Right lobe of liver (tissue), 6 donors: ENCODE data around the gene CDKN2D. TPM values are rescaled to one million over a fixed set of nuclear protein-coding genes. Genes with fewer than 3 reads are reported as not detected.

Experiments used
- ATAC-seq, 4 donors: fragments of 200-7000 bp; cut with Tn5 transposase; one replicate each; pipeline ENCODE4 v1.9.1; 2020; ENCODE audit warnings: mild to moderate bottlenecking in 4 of 4, moderate library complexity in 4 of 4
- DNase-seq, 3 donors: peaks; one replicate each; pipeline ENCODE4 v3.0.0-alpha.2; 2020
- H3K27ac ChIP-seq, 3 donors: fragments of 200-600 bp; one replicate each; pipeline ENCODE4 v1.8.0; 2022
- H3K27me3 ChIP-seq, 2 donors: fragments of 200-600 bp; one replicate each; pipeline ENCODE4 v1.8.0; 2022
- H3K36me3 ChIP-seq, 4 donors: fragments of 200-600 bp; sonication (generic) in 1 of 4; one replicate each; pipeline versions ENCODE4 v1.5.1 to v1.8.0; 2017 to 2022; ENCODE audit warnings: control low read depth in 1 of 4
- H3K4me1 ChIP-seq, 4 donors: fragments of 200-600 bp; sonication (generic) in 1 of 4; one replicate each; pipeline versions ENCODE4 v1.5.1 to v1.8.0; 2017 to 2022; ENCODE audit warnings: control low read depth in 1 of 4
- H3K4me3 ChIP-seq, 3 donors: fragments of 200-600 bp; one replicate each; pipeline ENCODE4 v1.8.0; 2022
- H3K9me3 ChIP-seq, 4 donors: fragments of 200-600 bp; sonication (generic) in 1 of 4; one replicate each; pipeline versions ENCODE4 v1.5.1 to v1.8.0; 2017 to 2022; ENCODE audit warnings: control low read depth in 1 of 4
- POLR2A ChIP-seq: fragments of 450-650 bp; IDR thresholded peaks from one replicate; pipeline ENCODE4 v1.6.1; 2017; ENCODE audit warnings: antibody characterized with exemption, mild to moderate bottlenecking
- WGBS: methylation state at CpG from one replicate; pipeline ENCODE4 v1.1.6; 2018; ENCODE audit warnings: low coverage, low lambda C conversion rate; ENCODE audit not compliant: insufficient coverage; ENCODE audit errors: missing lambda C conversion rate; 5-methylcytosine and 5-hydroxymethylcytosine counted together
- intact Hi-C, 2 donors: fragments of 100-400 bp; cut with DNase I; formaldehyde crosslinking; loops; one replicate each; pipeline versions ENCODE4 v1.11.2 to v1.14.1; 2022
- total RNA-seq, 6 experiments: library from RNA; depleted of rRNA in 2 of 6; stranded (reverse); fragments of >200 nt in 2 of 6; fragmentation: NEBNext Ultra II Directional in 3 of 6; extraction: Animal tissue kit (Norgen Biotek cat#: 25700) in 3 of 6; gene quantifications; one replicate each; pipeline versions ENCODE4 v1.1.0 to v1.2.4, GENCODE V29; 2016 to 2023
- TF ChIP-seq, protein P1 (sequence below), 4 donors: fragments of 200-600 bp in 3 of 4; fragments of 450-650 bp in 1 of 4; IDR thresholded peaks; one replicate each; pipeline versions ENCODE4 v1.5.1 to v1.8.0; 2016 to 2022; ENCODE audit warnings: antibody characterized with exemption in 4 of 4, mild to moderate bottlenecking in 2 of 4
- donor health status: DM: no; HTN: yes; CAD: no.
- donor health status: DM: no; HTN: no; CAD: no.
- donor health status: DM: no; HTN: no; CAD: no.
- donor health status: DM: no; HTN: yes; CAD: no.
- donor health status: DM: no; HTN: yes; CAD: no.

Gene CDKN2D
- total RNA-seq, 6 experiments from 2014 or later = 0.97 to 2.8 (median 2.0) TPM

DNA sequence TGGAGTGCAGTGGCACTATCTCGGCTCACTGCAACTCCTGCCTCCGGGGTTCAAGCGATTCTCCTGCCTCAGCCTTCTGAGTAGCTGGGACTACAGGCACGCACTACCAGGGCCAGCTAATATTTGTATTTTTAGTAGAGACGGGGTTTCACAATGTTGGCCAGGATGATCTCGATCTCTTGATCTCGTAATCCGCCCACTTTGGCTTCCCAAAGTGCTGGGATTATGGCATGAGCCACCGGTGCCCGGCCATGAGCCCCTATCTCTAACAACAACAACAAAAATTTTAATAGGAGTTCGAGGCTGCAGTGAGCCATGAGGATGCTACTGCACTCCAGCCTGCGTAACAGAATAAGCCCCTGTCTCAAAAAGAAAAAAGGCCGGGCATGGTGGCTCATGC, 13.3 kb upstream of the CDKN2D start:
- Histone ChIP-seq H3K4me1 (no peaks in the 10 kb centered on the region), H3K27me3 (no peaks in the 10 kb centered on the region), H3K4me3 (no peak overlapping the region), H3K27ac (no peak overlapping the region), H3K9me3 (no peaks in the 10 kb centered on the region), H3K36me3 (no peaks in the 10 kb centered on the region)
- TF ChIP-seq POLR2A = no peak
- TF ChIP-seq, protein P1, sequence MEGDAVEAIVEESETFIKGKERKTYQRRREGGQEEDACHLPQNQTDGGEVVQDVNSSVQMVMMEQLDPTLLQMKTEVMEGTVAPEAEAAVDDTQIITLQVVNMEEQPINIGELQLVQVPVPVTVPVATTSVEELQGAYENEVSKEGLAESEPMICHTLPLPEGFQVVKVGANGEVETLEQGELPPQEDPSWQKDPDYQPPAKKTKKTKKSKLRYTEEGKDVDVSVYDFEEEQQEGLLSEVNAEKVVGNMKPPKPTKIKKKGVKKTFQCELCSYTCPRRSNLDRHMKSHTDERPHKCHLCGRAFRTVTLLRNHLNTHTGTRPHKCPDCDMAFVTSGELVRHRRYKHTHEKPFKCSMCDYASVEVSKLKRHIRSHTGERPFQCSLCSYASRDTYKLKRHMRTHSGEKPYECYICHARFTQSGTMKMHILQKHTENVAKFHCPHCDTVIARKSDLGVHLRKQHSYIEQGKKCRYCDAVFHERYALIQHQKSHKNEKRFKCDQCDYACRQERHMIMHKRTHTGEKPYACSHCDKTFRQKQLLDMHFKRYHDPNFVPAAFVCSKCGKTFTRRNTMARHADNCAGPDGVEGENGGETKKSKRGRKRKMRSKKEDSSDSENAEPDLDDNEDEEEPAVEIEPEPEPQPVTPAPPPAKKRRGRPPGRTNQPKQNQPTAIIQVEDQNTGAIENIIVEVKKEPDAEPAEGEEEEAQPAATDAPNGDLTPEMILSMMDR (IDR thresholded peaks at IDR 0.05) = no peak
- ATAC-seq (no peak), DNase-seq (no peak)
- intact Hi-C loops = loop anchor here (5.0 kb wide), 3 partner anchors 60 to 120 kb away; partner anchors contain the start of gene QTRT1 (in 1 of the 2)
- 51% methylated on average over 12 of the region's 13 CpGs for WGBS

DNA sequence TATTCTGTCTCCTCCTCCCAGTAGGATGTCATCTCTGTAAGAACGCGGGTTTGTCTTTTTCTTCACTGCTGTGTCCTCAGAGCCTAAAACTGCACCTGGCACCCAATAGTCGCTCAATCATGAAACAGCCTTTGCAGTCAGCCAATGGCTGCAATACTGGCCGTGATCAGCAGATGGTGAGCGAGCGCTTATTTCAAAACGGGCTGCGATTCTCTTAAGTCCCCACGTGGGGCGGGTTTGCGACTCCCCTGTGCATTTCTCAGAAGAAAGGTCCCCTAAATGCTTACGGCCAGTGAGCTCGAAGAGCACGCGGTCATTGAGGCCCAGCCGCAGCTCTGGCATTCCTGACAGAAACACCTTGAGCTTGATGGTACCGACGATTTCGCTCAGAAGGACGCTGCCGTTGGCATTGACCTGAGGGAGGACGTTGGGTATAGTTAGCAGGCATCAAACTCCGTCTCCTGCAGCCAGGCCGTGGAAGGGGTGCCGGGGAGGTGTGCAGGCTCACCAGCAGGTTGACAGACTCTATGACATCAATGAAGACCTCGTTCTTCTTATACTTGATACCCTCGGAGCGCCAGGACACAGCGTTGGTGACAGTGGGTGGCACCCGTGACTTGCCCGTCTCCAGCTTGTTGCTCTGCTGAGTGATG, 12.3 kb upstream of the CDKN2D start:
- peak; percentile 94 to 100 (median 98) for ATAC-seq
- intact Hi-C loops = loop anchor here (2.0 to 5.0 kb wide), 4 partner anchors 61 to 121 kb away; partner anchors contain the start of gene QTRT1 (in 1 of the 2)
- TF ChIP-seq POLR2A = no peak
- TF ChIP-seq, protein P1 (IDR thresholded peaks at IDR 0.05) = peak; percentile 90 to 99 (median 95)
- WGBS = 0% methylated on average over 9 of the region's 31 CpGs
- Histone ChIP-seq H3K27me3 (no peaks in the 10 kb centered on the region), H3K9me3 (no peaks in the 10 kb centered on the region), H3K4me3 (no peak overlapping the region), H3K36me3 (no peaks in the 10 kb centered on the region), H3K4me1 (no peaks in the 10 kb centered on the region), H3K27ac (no peak overlapping the region)
- peak; percentile 81 to 85 (median 83) for DNase-seq

DNA sequence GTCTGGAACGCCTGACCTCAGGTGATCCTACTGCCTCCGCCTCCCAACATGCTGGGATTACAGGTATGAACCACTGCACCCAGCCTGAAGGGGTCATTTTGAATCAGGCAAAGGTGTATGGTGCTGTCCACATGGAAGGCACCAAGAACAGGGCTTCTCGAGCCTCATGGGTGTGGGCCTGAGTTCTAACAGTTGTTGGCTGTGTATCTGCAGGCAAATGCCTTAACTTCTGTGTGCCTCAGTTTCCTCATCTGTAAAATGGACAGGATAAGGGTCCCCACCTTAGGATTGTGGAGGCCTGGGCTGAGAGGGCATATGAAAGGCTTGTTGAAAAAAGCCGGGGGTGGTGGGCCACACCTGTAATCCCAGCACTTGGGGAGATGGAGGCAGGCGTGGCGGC, 9.2 kb upstream of the CDKN2D start:
- Histone ChIP-seq H3K27ac (no peak overlapping the region), H3K4me3 (no peak overlapping the region), H3K36me3 (no peaks in the 10 kb centered on the region), H3K27me3 (no peaks in the 10 kb centered on the region), H3K4me1 (no peaks in the 10 kb centered on the region), H3K9me3 (no peaks in the 10 kb centered on the region)
- intact Hi-C loops = no loop called here
- no peak for TF ChIP-seq POLR2A
- TF ChIP-seq, protein P1 (IDR thresholded peaks at IDR 0.05) = no peak
- 90% methylated on average over 3 of the region's 6 CpGs for WGBS
- ATAC-seq = no peak
- DNase-seq = no peak

DNA sequence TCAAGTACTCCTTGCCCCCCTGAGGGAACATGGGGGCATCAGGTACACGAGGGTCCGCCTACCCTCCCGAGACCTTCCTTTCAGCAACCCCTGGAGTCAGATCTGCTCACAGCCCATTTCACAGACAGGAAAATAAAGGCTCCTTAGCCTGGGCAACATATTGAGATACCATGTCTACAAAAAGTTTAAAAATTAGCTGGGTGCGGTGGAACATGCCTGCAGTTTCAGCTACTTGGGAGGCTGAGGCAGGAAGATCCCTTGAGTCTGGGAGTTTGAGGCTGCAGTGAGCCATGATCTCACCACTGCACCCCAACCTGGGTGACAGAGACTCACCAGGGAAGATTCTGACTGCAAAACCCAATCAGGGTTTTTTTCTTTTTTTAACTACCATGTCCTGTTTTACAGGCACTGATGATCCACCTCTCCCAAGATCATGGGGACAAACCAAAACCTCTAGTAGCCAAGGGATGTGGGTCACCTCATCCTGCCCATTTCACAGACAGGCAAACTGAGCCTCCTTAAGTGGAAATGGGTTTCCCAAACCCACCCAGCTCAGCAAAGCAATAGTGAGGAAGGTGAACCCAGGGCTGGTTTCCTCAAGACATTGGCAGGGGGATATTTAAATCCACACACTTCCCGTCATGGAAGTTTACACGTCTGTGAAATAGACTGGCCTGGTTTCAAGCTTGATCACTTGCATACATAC, 6.4 kb upstream of the CDKN2D start:
- intact Hi-C loops = no loop called here
- 57% methylated on average over 6 of the region's 6 CpGs for whole genome bisulfite sequencing
- H3K4me3 ChIP-seq = no peak overlapping the region
- ATAC-seq (no peak), DNase-seq (no peak)
- H3K9me3 ChIP-seq = no peaks in the 10 kb centered on the region
- H3K4me1 ChIP-seq = no peaks in the 10 kb centered on the region
- H3K27ac ChIP-seq = no peak overlapping the region
- H3K36me3 ChIP-seq = no peaks in the 10 kb centered on the region
- TF ChIP-seq, protein P1 (IDR thresholded peaks at IDR 0.05) = no peak
- TF ChIP-seq POLR2A = no peak
- no peaks in the 10 kb centered on the region for H3K27me3 ChIP-seq
